Uterus (tissue), 2 donors: ENCODE measurements around the gene DVL1.

Experiments used
- POLR2A ChIP-seq, 2 donors: fragments of 450-650 bp; IDR thresholded peaks; one replicate each; pipeline ENCODE4 v1.6.1; 2016; ENCODE audit warnings: antibody characterized with exemption in 2 of 2, mild to moderate bottlenecking in 1 of 2, moderate library complexity in 1 of 2
- TF ChIP-seq, protein P1 (sequence below), 4 experiments: fragments of 200-600 bp in 2 of 4; fragments of 450-650 bp in 2 of 4; sonication (generic) in 2 of 4; IDR thresholded peaks; one replicate each; pipeline ENCODE4 v1.5.1; 2016 to 2019; ENCODE audit warnings: antibody characterized with exemption in 4 of 4, mild to moderate bottlenecking in 2 of 4, moderate library complexity in 1 of 4

DNA sequence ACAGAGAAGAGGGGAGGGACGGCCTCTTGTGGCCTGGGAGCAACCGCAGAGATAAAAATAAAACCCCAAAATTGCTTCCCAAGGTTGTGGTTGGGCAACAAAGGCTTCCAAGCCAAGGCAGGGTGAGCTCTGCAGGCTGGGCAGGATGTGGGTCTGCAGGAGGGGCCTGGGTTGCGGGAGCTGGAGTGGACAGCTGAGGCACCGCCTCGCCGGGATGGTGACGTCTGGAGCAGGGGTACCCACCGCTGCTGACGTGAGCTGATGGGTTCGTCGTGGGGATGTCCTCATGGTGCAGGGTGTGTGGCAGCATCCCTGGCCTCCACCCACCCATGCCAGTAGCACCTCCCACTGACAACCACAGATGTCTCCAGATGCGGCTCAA is 22.1 kb upstream of the DVL1 start:
- no peak for TF ChIP-seq POLR2A (IDR thresholded peaks at IDR 0.05)
- TF ChIP-seq, protein P1, sequence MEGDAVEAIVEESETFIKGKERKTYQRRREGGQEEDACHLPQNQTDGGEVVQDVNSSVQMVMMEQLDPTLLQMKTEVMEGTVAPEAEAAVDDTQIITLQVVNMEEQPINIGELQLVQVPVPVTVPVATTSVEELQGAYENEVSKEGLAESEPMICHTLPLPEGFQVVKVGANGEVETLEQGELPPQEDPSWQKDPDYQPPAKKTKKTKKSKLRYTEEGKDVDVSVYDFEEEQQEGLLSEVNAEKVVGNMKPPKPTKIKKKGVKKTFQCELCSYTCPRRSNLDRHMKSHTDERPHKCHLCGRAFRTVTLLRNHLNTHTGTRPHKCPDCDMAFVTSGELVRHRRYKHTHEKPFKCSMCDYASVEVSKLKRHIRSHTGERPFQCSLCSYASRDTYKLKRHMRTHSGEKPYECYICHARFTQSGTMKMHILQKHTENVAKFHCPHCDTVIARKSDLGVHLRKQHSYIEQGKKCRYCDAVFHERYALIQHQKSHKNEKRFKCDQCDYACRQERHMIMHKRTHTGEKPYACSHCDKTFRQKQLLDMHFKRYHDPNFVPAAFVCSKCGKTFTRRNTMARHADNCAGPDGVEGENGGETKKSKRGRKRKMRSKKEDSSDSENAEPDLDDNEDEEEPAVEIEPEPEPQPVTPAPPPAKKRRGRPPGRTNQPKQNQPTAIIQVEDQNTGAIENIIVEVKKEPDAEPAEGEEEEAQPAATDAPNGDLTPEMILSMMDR (IDR thresholded peaks at IDR 0.05) = no peak
